ENCODE data around the gene SORCS3. TPM values are rescaled to one million over a fixed set of nuclear protein-coding genes. Genes with fewer than 3 reads are reported as not detected.

The SORCS3 gene
- total and polyA plus RNA-seq, 4 donors, result 0.93 TPM; not detected in 3

GRCh38 chr10:104681485-104681884 lies 40.4 kb downstream of the SORCS3 start:
- 82% methylated on average over 2 of the region's 2 CpGs for WGBS
- no peak overlapping the region for H3K4me3 ChIP-seq (ENCODE audit: low read depth in 1 of 3, low read length in 3 of 3)
- no peak for TF ChIP-seq GABPA (IDR thresholded peaks at IDR 0.05 in 1 of 2, conservative IDR thresholded peaks at IDR 0.05 in 1 of 2)
- TF ChIP-seq HNF4G (IDR thresholded peaks at IDR 0.05), result no peak
- no peak for TF ChIP-seq JUND (IDR thresholded peaks at IDR 0.05)
- no peak for TF ChIP-seq FOXA2 (IDR thresholded peaks at IDR 0.05)

GRCh38 chr10:104683567-104683966 lies 42.5 kb downstream of the SORCS3 start:
- Histone ChIP-seq H3K4me1 (ENCODE audit: control insufficient read depth in 4 of 4, insufficient read depth in 4 of 4, low read length in 3 of 4) (no peaks in the 10 kb centered on the region), H3K27ac (ENCODE audit: low read depth in 1 of 2, low read length in 2 of 2) (no peak overlapping the region), H3K9ac (ENCODE audit: low read depth in 1 of 2, low read length in 2 of 2) (no peak overlapping the region), H3K36me3 (ENCODE audit: control insufficient read depth in 4 of 4, insufficient read depth in 3 of 4, low read depth in 1 of 4, low read length in 3 of 4) (no peaks in the 10 kb centered on the region), H3K4me3 (ENCODE audit: low read depth in 1 of 3, low read length in 3 of 3) (no peak overlapping the region), H3K9me3 (ENCODE audit: control insufficient read depth in 4 of 4, low read length in 3 of 4) (no peaks in the 10 kb centered on the region), H3K27me3 (ENCODE audit: control insufficient read depth in 4 of 4, insufficient read depth in 4 of 4, low read length in 3 of 4) (peaks cover 0 to 6% (median 2%) of the 10 kb centered on the region in 4 donors)
- no peak for TF ChIP-seq RXRA (IDR thresholded peaks at IDR 0.05)
- TF ChIP-seq RAD21 (IDR thresholded peaks at IDR 0.05), result no peak
- TF ChIP-seq, protein P1, sequence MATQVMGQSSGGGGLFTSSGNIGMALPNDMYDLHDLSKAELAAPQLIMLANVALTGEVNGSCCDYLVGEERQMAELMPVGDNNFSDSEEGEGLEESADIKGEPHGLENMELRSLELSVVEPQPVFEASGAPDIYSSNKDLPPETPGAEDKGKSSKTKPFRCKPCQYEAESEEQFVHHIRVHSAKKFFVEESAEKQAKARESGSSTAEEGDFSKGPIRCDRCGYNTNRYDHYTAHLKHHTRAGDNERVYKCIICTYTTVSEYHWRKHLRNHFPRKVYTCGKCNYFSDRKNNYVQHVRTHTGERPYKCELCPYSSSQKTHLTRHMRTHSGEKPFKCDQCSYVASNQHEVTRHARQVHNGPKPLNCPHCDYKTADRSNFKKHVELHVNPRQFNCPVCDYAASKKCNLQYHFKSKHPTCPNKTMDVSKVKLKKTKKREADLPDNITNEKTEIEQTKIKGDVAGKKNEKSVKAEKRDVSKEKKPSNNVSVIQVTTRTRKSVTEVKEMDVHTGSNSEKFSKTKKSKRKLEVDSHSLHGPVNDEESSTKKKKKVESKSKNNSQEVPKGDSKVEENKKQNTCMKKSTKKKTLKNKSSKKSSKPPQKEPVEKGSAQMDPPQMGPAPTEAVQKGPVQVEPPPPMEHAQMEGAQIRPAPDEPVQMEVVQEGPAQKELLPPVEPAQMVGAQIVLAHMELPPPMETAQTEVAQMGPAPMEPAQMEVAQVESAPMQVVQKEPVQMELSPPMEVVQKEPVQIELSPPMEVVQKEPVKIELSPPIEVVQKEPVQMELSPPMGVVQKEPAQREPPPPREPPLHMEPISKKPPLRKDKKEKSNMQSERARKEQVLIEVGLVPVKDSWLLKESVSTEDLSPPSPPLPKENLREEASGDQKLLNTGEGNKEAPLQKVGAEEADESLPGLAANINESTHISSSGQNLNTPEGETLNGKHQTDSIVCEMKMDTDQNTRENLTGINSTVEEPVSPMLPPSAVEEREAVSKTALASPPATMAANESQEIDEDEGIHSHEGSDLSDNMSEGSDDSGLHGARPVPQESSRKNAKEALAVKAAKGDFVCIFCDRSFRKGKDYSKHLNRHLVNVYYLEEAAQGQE (IDR thresholded peaks at IDR 0.05), result no peak
- no peak for TF ChIP-seq HNF4G (IDR thresholded peaks at IDR 0.05)
- TF ChIP-seq, protein P2, sequence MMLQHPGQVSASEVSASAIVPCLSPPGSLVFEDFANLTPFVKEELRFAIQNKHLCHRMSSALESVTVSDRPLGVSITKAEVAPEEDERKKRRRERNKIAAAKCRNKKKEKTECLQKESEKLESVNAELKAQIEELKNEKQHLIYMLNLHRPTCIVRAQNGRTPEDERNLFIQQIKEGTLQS (IDR thresholded peaks at IDR 0.05), result no peak
- TF ChIP-seq GABPA (IDR thresholded peaks at IDR 0.05 in 1 of 2, conservative IDR thresholded peaks at IDR 0.05 in 1 of 2), result no peak
- TF ChIP-seq FOXA1 (IDR thresholded peaks at IDR 0.05), result no peak
- TF ChIP-seq EGR1 (IDR thresholded peaks at IDR 0.05; ENCODE audit: low read depth in 2 of 2), result no peak
- TF ChIP-seq MAX (IDR thresholded peaks at IDR 0.05), result no peak
- TF ChIP-seq SP1 (IDR thresholded peaks at IDR 0.05), result no peak
- TF ChIP-seq FOXA2 (IDR thresholded peaks at IDR 0.05), result no peak
- TF ChIP-seq HNF4A (conservative IDR thresholded peaks at IDR 0.05), result no peak
- no peak for TF ChIP-seq TAF1 (conservative IDR thresholded peaks at IDR 0.05)
- 92% methylated on average over 1 of the region's 1 CpG for WGBS
- DNase-seq (ENCODE audit: low spot score), result no peak

More at GRCh38 chr10:104681485-104681884, 40.4 kb downstream of the SORCS3 start:
- H3K4me1 ChIP-seq (ENCODE audit: control insufficient read depth in 4 of 4, insufficient read depth in 4 of 4, low read length in 3 of 4), result no peaks in the 10 kb centered on the region
- H3K9me3 ChIP-seq (ENCODE audit: control insufficient read depth in 4 of 4, low read length in 3 of 4), result no peaks in the 10 kb centered on the region
- H3K27ac ChIP-seq (ENCODE audit: low read depth in 1 of 2, low read length in 2 of 2), result no peak overlapping the region
- H3K9ac ChIP-seq (ENCODE audit: low read depth in 1 of 2, low read length in 2 of 2), result no peak overlapping the region
- H3K36me3 ChIP-seq (ENCODE audit: control insufficient read depth in 4 of 4, insufficient read depth in 3 of 4, low read depth in 1 of 4, low read length in 3 of 4), result no peaks in the 10 kb centered on the region
- peaks cover 0 to 4% (median 2%) of the 10 kb centered on the region in 4 donors for H3K27me3 ChIP-seq (ENCODE audit: control insufficient read depth in 4 of 4, insufficient read depth in 4 of 4, low read length in 3 of 4)
- DNase-seq (ENCODE audit: low spot score), result no peak

- TF ChIP-seq HNF4A (conservative IDR thresholded peaks at IDR 0.05) (no peak), MAX (IDR thresholded peaks at IDR 0.05) (no peak), HNF4G (IDR thresholded peaks at IDR 0.05) (no peak), NR2F2 (IDR thresholded peaks at IDR 0.05) (no peak), YY1 (IDR thresholded peaks at IDR 0.05) (no peak), FOXA2 (IDR thresholded peaks at IDR 0.05) (no peak), EGR1 (IDR thresholded peaks at IDR 0.05; ENCODE audit: low read depth in 2 of 2) (no peak), RAD21 (IDR thresholded peaks at IDR 0.05) (no peak), GABPA (IDR thresholded peaks at IDR 0.05 in 1 of 2, conservative IDR thresholded peaks at IDR 0.05 in 1 of 2) (no peak), SP1 (IDR thresholded peaks at IDR 0.05) (no peak), TAF1 (conservative IDR thresholded peaks at IDR 0.05) (no peak), FOXA1 (IDR thresholded peaks at IDR 0.05) (no peak), RXRA (IDR thresholded peaks at IDR 0.05) (no peak), JUND (IDR thresholded peaks at IDR 0.05) (no peak)
- TF ChIP-seq, protein P3, sequence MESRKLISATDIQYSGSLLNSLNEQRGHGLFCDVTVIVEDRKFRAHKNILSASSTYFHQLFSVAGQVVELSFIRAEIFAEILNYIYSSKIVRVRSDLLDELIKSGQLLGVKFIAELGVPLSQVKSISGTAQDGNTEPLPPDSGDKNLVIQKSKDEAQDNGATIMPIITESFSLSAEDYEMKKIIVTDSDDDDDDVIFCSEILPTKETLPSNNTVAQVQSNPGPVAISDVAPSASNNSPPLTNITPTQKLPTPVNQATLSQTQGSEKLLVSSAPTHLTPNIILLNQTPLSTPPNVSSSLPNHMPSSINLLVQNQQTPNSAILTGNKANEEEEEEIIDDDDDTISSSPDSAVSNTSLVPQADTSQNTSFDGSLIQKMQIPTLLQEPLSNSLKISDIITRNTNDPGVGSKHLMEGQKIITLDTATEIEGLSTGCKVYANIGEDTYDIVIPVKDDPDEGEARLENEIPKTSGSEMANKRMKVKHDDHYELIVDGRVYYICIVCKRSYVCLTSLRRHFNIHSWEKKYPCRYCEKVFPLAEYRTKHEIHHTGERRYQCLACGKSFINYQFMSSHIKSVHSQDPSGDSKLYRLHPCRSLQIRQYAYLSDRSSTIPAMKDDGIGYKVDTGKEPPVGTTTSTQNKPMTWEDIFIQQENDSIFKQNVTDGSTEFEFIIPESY (IDR thresholded peaks at IDR 0.05), result no peak
- TF ChIP-seq, protein P4, sequence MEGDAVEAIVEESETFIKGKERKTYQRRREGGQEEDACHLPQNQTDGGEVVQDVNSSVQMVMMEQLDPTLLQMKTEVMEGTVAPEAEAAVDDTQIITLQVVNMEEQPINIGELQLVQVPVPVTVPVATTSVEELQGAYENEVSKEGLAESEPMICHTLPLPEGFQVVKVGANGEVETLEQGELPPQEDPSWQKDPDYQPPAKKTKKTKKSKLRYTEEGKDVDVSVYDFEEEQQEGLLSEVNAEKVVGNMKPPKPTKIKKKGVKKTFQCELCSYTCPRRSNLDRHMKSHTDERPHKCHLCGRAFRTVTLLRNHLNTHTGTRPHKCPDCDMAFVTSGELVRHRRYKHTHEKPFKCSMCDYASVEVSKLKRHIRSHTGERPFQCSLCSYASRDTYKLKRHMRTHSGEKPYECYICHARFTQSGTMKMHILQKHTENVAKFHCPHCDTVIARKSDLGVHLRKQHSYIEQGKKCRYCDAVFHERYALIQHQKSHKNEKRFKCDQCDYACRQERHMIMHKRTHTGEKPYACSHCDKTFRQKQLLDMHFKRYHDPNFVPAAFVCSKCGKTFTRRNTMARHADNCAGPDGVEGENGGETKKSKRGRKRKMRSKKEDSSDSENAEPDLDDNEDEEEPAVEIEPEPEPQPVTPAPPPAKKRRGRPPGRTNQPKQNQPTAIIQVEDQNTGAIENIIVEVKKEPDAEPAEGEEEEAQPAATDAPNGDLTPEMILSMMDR (IDR thresholded peaks at IDR 0.05; ENCODE audit: low read depth, low read length, missing input control), result no peak
- TF ChIP-seq, protein P2 (IDR thresholded peaks at IDR 0.05), result no peak
- no peak overlapping the region for H3K27ac ChIP-seq (ENCODE audit: low read depth in 1 of 2, low read length in 2 of 2)
- H3K27me3 ChIP-seq (ENCODE audit: control insufficient read depth in 4 of 4, insufficient read depth in 4 of 4, low read length in 3 of 4), result peaks cover 0 to 6% (median 1%) of the 10 kb centered on the region in 4 donors
- H3K9ac ChIP-seq (ENCODE audit: low read depth in 1 of 2, low read length in 2 of 2), result no peak overlapping the region
- no peaks in the 10 kb centered on the region for H3K9me3 ChIP-seq (ENCODE audit: control insufficient read depth in 4 of 4, low read length in 3 of 4)
- no peaks in the 10 kb centered on the region for H3K4me1 ChIP-seq (ENCODE audit: control insufficient read depth in 4 of 4, insufficient read depth in 4 of 4, low read length in 3 of 4)
- H3K36me3 ChIP-seq (ENCODE audit: control insufficient read depth in 4 of 4, insufficient read depth in 3 of 4, low read depth in 1 of 4, low read length in 3 of 4), result no peaks in the 10 kb centered on the region
- no peak overlapping the region for H3K4me3 ChIP-seq (ENCODE audit: low read depth in 1 of 3, low read length in 3 of 3)
- no peak for DNase-seq (ENCODE audit: low spot score)
- 40% methylated on average over 1 of the region's 1 CpG for WGBS
These were observed 45.7 kb downstream of the SORCS3 start for GRCh38 chr10:104686829-104687228.
